ENCODE data around the gene FSIP1.

Gene FSIP1

GRCh38 chr15:39588531-39589192, 194.0 kb downstream of the FSIP1 start:
- H3K27ac ChIP-seq (ENCODE audit: low read depth, low read length, poor library complexity, severe bottlenecking) = no peak overlapping the region
- H3K9me3 ChIP-seq (ENCODE audit: low read length) = no peaks in the 10 kb centered on the region
- no peak overlapping the region for H3K4me2 ChIP-seq (ENCODE audit: low read length)
- no peaks in the 10 kb centered on the region for H3F3A ChIP-seq (ENCODE audit: insufficient read depth, low read length)
- H3K9me2 ChIP-seq (ENCODE audit: low read depth, low read length) = no peaks in the 10 kb centered on the region
- TF ChIP-seq EZH2 (IDR thresholded peaks at IDR 0.05; ENCODE audit: borderline replicate concordance, low read length) (no peak), CTCF (IDR thresholded peaks at IDR 0.05; ENCODE audit: low read length) (no peak)
- no peaks in the 10 kb centered on the region for H4K20me1 ChIP-seq (ENCODE audit: insufficient read depth, low read length)
- H3K36me3 ChIP-seq (ENCODE audit: insufficient read depth, low read length) = no peaks in the 10 kb centered on the region
- H3K9ac ChIP-seq (ENCODE audit: low read length) = no peak overlapping the region
- H3K79me2 ChIP-seq (ENCODE audit: insufficient read depth, low read length) = no peaks in the 10 kb centered on the region
- H3K4me3 ChIP-seq (ENCODE audit: low read depth, low read length, poor library complexity, severe bottlenecking) = no peak overlapping the region
- no peak overlapping the region for H2AFZ ChIP-seq (ENCODE audit: low read length)
- H3K4me1 ChIP-seq (ENCODE audit: insufficient read depth, low read length, severe bottlenecking) = no peaks in the 10 kb centered on the region
- H3K27me3 ChIP-seq (ENCODE audit: insufficient read depth, low read length) = no peaks in the 10 kb centered on the region

GRCh38 chr15:39587731-39588530, 194.7 kb downstream of the FSIP1 start:
- TF ChIP-seq CTCF (IDR thresholded peaks at IDR 0.05; ENCODE audit: low read length) (no peak), EZH2 (IDR thresholded peaks at IDR 0.05; ENCODE audit: borderline replicate concordance, low read length) (no peak)
- no peaks in the 10 kb centered on the region for H3K79me2 ChIP-seq (ENCODE audit: insufficient read depth, low read length)
- no peak overlapping the region for H3K9ac ChIP-seq (ENCODE audit: low read length)
- no peak overlapping the region for H3K4me2 ChIP-seq (ENCODE audit: low read length)
- H3K9me3 ChIP-seq (ENCODE audit: low read length) = no peaks in the 10 kb centered on the region
- no peak overlapping the region for H3K4me3 ChIP-seq (ENCODE audit: low read depth, low read length, poor library complexity, severe bottlenecking)
- no peaks in the 10 kb centered on the region for H4K20me1 ChIP-seq (ENCODE audit: insufficient read depth, low read length)
- no peaks in the 10 kb centered on the region for H3F3A ChIP-seq (ENCODE audit: insufficient read depth, low read length)
- H3K27ac ChIP-seq (ENCODE audit: low read depth, low read length, poor library complexity, severe bottlenecking) = no peak overlapping the region
- H3K36me3 ChIP-seq (ENCODE audit: insufficient read depth, low read length) = no peaks in the 10 kb centered on the region
- H2AFZ ChIP-seq (ENCODE audit: low read length) = no peak overlapping the region
- H3K9me2 ChIP-seq (ENCODE audit: low read depth, low read length) = no peaks in the 10 kb centered on the region
- H3K27me3 ChIP-seq (ENCODE audit: insufficient read depth, low read length) = no peaks in the 10 kb centered on the region
- H3K4me1 ChIP-seq (ENCODE audit: insufficient read depth, low read length, severe bottlenecking) = no peaks in the 10 kb centered on the region

GRCh38 chr15:39587096-39587721, 195.4 kb downstream of the FSIP1 start:
- Histone ChIP-seq H3F3A (ENCODE audit: insufficient read depth, low read length) (no peaks in the 10 kb centered on the region), H3K27ac (ENCODE audit: low read depth, low read length, poor library complexity, severe bottlenecking) (no peak overlapping the region), H3K27me3 (ENCODE audit: insufficient read depth, low read length) (no peaks in the 10 kb centered on the region), H3K4me1 (ENCODE audit: insufficient read depth, low read length, severe bottlenecking) (no peaks in the 10 kb centered on the region), H2AFZ (ENCODE audit: low read length) (no peak overlapping the region), H3K4me2 (ENCODE audit: low read length) (no peak overlapping the region), H3K9ac (ENCODE audit: low read length) (no peak overlapping the region), H3K36me3 (ENCODE audit: insufficient read depth, low read length) (no peaks in the 10 kb centered on the region), H3K9me2 (ENCODE audit: low read depth, low read length) (no peaks in the 10 kb centered on the region), H3K9me3 (ENCODE audit: low read length) (no peaks in the 10 kb centered on the region), H3K4me3 (ENCODE audit: low read depth, low read length, poor library complexity, severe bottlenecking) (no peak overlapping the region), H4K20me1 (ENCODE audit: insufficient read depth, low read length) (no peaks in the 10 kb centered on the region), H3K79me2 (ENCODE audit: insufficient read depth, low read length) (no peaks in the 10 kb centered on the region)
- TF ChIP-seq CTCF (IDR thresholded peaks at IDR 0.05; ENCODE audit: low read length) (no peak), EZH2 (IDR thresholded peaks at IDR 0.05; ENCODE audit: borderline replicate concordance, low read length) (no peak)
